ENCODE results near the gene PI16.

PI16 gene

DNA sequence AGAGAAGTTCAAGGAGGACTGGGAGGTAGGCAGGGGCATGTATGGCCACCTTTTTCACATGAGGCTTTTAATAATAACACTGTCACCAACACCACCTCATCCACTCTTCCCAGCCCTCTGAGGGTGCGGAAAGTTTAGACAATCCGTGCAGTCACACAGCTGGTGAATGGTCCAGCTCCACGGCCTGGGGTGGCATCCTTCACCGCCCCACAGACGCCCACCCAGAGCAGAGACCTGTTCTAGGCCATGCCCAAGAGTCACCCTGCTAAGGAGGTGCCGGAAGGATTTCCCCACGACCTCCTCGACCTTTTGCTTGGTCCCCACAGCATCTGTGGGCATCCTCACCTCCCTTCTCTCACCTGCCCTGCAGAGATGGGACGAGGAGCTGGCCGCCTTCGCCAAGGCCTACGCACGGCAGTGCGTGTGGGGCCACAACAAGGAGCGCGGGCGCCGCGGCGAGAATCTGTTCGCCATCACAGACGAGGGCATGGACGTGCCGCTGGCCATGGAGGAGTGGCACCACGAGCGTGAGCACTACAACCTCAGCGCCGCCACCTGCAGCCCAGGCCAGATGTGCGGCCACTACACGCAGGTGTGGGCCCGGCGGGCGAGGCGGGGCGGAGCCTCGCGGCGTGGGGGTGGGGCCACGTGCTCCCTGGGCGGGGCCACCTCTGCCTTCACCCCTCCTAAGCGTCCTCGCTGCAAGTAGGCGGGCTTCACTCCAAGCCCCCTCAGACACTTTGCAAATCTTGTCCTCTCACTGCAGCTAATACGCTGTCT, 4.4 kb downstream of the PI16 start:
- no peak for DNase-seq

DNA sequence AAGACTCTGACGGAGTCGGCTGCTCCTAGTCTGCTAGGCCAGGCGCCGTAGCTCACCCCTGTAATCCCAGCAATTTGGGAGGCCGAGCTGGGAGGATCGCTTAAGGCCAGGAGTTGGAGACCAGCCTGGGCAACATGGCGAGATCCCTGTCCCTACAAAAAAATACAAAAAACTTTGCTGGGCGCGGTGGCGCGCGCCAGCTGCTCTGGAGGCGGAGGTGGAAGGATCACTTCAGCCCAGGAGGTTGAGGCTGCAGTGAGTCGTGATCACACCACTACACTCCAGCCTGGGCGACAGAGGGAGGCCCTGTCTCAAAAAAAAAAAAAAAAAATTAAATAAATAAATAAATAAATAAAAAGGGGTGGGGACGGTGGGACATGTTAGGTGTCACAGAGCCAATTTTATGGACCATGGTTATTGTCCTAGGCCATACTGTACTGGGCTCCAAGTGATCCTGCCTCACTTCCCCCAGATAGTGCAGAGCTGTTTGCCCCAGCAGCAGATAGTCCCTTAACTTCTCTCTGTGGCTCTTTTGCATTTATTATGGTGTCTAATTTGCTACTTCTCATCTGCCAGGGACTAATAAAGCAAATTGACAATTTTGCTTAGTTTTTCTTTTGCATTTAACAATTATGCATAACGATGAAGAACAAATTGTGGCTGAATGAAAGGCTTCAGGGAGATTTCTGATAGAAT, 5.2 kb downstream of the PI16 start:
- no peak for DNase-seq

GRCh38 chr6:36961441-36962435, 7.2 kb downstream of the PI16 start:
- no peak for DNase-seq

DNA sequence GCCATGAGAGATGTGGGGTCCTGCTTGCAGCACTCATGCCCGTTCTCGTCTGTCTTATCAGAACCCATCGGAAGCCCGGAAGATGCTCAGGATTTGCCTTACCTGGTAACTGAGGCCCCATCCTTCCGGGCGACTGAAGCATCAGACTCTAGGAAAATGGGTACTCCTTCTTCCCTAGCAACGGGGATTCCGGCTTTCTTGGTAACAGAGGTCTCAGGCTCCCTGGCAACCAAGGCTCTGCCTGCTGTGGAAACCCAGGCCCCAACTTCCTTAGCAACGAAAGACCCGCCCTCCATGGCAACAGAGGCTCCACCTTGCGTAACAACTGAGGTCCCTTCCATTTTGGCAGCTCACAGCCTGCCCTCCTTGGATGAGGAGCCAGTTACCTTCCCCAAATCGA, 8.3 kb downstream of the PI16 start:
- DNase-seq: no peak

GRCh38 chr6:36963451-36964290, 9.1 kb downstream of the PI16 start:
- no peak for DNase-seq

DNA sequence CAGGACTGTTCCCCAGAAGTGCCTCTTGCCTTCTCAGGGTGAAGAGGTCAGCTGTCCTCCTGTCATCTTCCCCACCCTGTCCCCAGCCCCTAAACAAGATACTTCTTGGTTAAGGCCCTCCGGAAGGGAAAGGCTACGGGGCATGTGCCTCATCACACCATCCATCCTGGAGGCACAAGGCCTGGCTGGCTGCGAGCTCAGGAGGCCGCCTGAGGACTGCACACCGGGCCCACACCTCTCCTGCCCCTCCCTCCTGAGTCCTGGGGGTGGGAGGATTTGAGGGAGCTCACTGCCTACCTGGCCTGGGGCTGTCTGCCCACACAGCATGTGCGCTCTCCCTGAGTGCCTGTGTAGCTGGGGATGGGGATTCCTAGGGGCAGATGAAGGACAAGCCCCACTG, 9.8 kb downstream of the PI16 start:
- DNase-seq: no peak

GRCh38 chr6:36964908-36965307, 10.4 kb downstream of the PI16 start:
- no peak for DNase-seq

DNA sequence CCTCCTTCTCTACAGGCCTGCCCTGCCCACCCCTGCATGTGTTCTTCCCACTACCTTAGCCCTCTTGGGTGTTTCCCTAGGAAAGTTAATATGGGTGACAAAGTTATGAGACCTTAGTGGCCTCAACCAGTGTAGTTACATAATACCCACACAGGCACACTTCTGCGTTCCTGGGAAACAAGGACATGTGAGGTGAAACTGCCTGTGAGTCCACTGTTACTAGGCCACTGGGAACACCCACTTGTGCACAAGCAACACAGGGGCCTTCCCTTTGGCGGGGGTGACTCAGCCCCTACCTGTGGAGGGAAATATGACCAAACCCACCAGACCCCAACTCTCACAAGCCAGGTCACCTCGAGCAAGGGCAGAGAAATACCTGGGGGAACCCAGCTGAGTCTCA, 12.8 kb downstream of the PI16 start:
- no peak for DNase-seq

DNA sequence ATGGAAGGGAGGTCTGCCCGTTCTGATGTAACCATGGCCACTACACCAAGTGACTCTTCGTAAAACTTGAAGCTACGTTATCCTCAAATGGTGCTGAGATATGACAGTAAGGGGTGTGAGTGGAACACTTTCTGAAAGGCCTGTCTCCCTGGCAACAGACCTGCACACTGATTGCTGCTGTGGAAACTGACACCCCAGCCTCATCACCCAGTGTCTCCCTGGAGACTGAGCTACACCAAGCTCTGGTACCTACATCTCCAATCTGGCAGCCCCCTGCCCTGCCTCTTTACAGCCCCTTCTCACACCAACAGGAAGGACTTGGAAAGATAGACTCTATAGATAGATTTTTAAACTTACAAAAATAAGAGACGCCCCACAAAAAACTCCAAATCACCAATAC, 13.2 kb downstream of the PI16 start:
- no peak for DNase-seq

GRCh38 chr6:36968266-36968977, 13.9 kb downstream of the PI16 start:
- no peak for DNase-seq

DNA sequence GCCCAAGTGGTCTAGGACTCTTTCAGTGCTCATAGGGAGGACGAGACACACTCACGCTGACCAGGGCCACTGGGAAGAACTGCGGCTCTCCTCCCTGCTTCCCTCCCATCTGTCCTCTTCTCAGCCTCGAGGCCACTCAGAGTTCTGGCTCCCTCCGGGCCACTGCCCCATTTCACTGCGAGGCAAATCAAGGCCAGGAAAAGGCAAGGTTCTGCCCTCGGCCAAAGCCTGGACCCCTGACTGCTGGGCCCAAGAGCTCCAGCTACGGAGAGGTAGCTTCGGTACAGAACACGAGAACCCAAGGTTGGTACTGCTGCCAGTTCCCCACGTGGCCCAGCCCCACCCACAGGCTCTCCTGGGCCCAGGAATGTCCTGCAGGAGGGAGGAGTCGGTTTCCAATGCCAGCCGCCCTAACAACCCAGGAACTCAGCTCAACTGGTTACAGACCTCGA, 14.7 kb downstream of the PI16 start:
- no peak for DNase-seq

DNA sequence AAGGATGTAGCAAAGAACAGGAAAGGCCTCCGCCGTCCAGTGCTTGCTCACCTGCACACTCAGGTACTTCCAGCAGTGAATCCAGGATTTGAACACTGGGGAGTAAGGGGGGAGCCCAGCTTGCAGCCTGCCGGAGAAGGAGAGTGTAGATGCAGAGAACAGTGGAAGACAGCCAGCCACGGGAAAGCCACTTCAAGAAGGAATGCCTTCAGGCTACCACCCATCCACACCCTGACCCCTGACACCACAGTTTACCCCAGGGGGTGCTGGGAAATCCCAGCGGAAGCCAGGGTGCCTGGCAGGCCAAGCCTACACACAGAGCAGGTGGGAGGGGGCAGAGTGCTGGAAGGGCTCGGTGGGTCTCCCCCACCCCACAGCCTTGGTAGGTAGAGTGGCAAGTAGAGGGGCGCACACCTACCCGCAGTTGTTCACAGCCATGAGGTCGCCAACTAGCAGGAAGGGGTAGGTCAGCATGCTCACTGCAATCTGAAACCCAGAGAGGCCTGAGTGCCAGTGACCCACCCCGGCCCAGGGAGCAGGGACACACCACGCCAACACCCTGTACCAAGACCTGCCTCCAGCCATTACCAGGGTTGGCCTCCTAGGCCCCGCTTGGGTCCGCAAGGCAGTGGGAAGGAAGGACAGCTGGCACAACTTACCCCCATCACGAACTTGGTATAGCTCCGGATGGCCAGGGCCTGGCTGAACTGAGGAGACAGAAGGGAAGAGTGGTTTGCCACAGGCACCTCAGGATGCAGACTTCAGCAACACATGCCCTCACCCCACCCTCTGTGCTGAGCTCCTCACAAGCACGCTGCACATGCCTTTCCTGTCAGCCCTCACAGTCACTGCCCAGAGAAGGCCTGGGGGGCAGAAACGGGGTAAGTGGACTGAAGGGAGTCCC, 15.7 kb downstream of the PI16 start:
- no peak for DNase-seq

DNA sequence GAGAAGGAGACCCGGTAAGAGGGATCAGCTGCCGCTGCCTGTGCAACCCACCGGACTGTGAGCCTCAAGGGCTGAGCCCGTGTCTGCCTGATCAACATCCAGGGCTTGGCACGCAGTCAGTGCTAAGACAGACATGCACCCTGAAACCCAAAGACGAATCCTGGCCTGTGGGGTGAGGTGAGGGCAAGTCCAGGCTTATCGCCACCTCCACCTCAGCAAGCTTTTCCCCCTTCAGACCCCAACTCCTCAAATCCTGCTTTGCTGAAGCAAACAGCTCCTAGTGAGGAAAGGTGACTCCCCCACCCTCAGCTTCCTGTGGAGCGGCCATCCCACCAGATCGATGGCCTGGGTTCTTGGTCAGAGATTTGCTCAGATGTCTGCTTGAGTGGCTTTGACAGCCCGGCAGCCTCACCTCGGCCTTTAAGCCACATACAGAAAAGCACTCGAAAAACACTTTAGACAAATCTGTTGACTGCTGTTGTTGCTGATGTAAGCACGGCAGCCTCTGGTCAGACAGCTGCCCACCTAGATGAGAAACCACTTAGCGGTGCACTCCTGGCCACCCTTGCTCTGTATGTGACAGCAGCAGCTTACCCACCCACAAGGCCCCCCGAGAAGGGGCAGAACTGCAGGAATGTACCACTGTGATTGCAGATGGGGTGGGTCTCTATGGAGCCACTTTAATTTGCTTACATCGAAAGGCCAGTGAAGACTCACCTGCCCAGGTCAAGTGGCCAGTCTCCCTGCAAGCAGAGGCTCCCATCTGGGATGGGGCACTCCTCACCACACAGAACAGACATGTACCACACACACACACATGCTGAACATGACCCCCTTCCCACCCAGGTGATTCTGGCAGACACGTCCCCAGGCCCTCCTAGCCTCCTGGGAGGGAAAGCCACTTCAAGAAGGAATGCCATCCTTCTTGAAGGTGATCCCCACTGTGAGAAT, 16.6 kb downstream of the PI16 start:
- no peak for DNase-seq

DNA sequence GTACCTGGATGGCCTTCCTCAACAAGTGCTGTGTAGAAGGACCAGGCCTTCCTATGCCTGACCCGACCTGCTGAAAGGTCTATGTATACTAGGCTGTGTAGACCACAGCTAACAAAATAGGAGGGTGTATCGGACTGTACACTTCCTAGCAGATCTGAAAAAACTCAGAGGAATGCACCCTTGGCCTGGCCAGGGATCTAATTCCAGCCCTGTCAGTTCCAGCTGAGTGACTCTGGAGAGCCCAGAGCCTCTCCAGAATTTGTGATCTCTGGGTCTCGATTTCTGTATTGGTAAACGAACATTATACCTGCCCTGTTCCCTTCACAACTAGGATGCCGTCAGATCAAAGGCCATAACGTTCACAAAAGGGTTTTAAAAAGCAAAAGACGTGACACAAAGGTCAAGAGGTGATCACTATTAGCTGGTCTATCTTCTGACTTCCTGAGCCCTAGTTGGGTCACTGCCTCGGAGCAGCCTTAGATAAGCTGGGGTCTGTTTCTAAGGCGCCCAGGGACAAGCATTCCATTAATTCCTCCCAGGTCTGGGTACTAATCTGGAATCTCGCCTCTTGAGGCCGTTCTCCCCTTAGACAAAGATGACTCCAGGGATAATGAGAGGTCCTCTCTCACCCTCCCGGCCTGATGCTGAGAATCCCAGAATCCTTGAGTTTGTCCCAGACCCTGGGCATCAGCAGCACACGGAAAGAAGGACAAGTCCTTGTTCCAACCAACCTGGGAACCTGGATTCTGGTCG, 17.6 kb downstream of the PI16 start:
- no peak for DNase-seq

DNA sequence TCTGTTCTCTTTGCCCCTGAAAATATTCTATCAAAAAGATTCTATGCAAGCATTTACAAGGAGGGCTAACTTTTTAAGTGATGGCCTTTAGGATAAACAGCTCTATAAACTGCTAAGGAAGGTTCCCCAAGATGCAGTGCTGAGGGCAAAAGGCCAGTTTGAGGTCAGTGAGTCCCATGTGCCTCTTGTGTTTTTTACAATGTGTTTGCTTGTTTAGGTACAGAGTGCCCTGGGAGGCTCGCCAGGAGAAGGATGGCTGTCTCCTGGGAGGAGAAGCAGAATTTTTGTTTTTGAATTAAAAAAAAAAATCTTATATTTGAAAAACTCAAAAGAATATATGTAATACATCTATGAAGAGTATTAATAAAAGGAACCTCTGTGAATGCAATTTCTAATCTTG, 18.7 kb downstream of the PI16 start:
- DNase-seq: no peak

DNA sequence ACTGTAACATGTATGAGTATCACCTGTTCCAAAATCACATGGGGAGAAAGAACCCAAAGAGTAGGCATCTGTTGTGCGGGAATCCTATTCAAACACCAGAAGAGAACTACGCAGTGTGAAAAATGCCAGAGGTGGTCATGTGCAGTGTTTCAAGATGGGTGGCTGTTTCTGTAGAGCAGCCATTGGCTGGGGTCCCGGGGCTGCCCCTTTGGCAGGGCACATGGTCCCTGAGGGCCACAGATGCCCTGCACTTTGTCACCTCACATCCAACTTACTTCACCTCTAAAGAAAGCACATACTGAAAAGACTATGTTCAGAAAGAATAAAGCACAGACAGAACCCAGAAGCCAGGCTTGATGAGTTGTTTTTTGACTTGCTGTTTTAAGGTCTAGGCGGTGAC, 19.1 kb downstream of the PI16 start:
- no peak for DNase-seq

- DNase-seq: no peak
Observed at GRCh38 chr6:36975231-36976006, 20.9 kb downstream of the PI16 start.

- DNase-seq: no peak
Observed at GRCh38 chr6:36976007-36976264, 21.4 kb downstream of the PI16 start.
